ENCODE results near the gene CNTNAP4. TPM values are rescaled to one million over a fixed set of nuclear protein-coding genes. Genes with fewer than 3 reads are reported as not detected.

Gene CNTNAP4
- total RNA-seq, 1 experiment from 2014 or later = not detected

DNA sequence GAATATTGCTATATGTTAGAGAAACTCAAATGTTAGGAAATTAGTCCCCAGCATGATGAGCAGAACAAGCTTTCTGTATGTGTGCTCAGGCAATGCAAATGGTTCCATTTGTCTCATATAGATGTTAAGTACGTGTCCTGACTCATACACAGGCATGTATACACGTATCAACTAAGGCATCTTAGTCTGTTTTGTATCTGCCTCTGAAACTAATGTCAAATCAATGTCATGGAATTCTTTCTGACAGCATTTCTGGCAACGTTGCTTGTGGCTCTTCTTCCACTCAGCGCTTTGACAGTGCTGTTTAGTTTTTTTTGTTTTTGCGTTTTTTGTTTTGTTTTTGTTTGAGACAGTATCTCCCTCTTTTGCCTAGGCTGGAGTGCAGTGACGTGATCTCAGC, 111.9 kb downstream of the CNTNAP4 start:
- no peaks in the 10 kb centered on the region for H3K9me2 ChIP-seq (replicated peaks; ENCODE audit: low read length)
- no TSS peak for BruUV-seq (replicated peaks)
- H3K9ac ChIP-seq (ENCODE audit: low read length) = no peak overlapping the region
- H2AFZ ChIP-seq (ENCODE audit: low read length) = no peak overlapping the region
- no peaks in the 10 kb centered on the region for H3K4me1 ChIP-seq (ENCODE audit: insufficient read depth, low read length)
- no peaks in the 10 kb centered on the region for H3F3A ChIP-seq (ENCODE audit: low read length, unreplicated experiment)
- H3K4me2 ChIP-seq (ENCODE audit: low read length) = no peak overlapping the region
- H3K27me3 ChIP-seq (ENCODE audit: low read length) = no peaks in the 10 kb centered on the region
- no peak overlapping the region for H3K27ac ChIP-seq (ENCODE audit: low read length)
- POLR2A ChIA-PET (ENCODE audit: unreplicated experiment) = no interaction called here
- intact Hi-C loops (cut with micrococcal nuclease) = no loop called here
- ATAC-seq (no peak), DNase-seq (peak; percentile 8)
- H3K36me3 ChIP-seq (ENCODE audit: low read depth, low read length) = no peaks in the 10 kb centered on the region
- CTCF ChIA-PET = no interaction called here
- H3K9me3 ChIP-seq (ENCODE audit: low read length) = no peaks in the 10 kb centered on the region
- no peaks in the 10 kb centered on the region for H4K20me1 ChIP-seq (ENCODE audit: low read length)
- no peak overlapping the region for H3K4me3 ChIP-seq (ENCODE audit: low read length)
- H3K79me2 ChIP-seq (ENCODE audit: low read length) = no peaks in the 10 kb centered on the region
- TF ChIP-seq EZH2 (IDR thresholded peaks at IDR 0.05; ENCODE audit: low read length, unreplicated experiment) (no peak), EZH2phosphoT487 (IDR thresholded peaks at IDR 0.05; ENCODE audit: borderline replicate concordance, low read length) (no peak)
- TF ChIP-seq, protein P1, sequence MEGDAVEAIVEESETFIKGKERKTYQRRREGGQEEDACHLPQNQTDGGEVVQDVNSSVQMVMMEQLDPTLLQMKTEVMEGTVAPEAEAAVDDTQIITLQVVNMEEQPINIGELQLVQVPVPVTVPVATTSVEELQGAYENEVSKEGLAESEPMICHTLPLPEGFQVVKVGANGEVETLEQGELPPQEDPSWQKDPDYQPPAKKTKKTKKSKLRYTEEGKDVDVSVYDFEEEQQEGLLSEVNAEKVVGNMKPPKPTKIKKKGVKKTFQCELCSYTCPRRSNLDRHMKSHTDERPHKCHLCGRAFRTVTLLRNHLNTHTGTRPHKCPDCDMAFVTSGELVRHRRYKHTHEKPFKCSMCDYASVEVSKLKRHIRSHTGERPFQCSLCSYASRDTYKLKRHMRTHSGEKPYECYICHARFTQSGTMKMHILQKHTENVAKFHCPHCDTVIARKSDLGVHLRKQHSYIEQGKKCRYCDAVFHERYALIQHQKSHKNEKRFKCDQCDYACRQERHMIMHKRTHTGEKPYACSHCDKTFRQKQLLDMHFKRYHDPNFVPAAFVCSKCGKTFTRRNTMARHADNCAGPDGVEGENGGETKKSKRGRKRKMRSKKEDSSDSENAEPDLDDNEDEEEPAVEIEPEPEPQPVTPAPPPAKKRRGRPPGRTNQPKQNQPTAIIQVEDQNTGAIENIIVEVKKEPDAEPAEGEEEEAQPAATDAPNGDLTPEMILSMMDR (conservative IDR thresholded peaks at IDR 0.05; ENCODE audit: low read depth, low read length) = no peak

DNA sequence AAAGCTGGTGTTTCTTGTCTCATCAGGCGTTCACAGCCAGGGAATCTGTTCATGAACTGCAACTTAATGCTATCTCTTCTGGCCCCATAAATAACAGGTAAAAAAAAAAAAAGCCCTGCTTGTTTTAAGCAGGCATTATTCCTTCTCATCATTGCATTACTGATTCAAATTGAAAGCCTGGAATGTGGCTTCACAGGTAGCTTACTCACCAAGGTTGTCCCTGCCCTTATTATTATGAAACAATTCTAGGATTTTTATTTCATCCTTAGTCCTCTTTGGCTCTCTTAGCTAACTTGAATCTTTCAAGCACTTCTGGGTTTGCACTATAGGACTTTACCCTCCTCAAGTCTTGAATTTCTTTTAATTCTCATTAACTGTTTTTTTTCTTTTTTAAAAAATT, 113.3 kb downstream of the CNTNAP4 start:
- Histone ChIP-seq H3K9me3 (ENCODE audit: low read length) (no peaks in the 10 kb centered on the region), H3K9me2 (replicated peaks; ENCODE audit: low read length) (no peaks in the 10 kb centered on the region), H3K27ac (ENCODE audit: low read length) (no peak overlapping the region), H3F3A (ENCODE audit: low read length, unreplicated experiment) (no peaks in the 10 kb centered on the region), H3K4me2 (ENCODE audit: low read length) (no peak overlapping the region), H3K27me3 (ENCODE audit: low read length) (no peaks in the 10 kb centered on the region), H3K4me3 (ENCODE audit: low read length) (no peak overlapping the region), H4K20me1 (ENCODE audit: low read length) (no peaks in the 10 kb centered on the region), H3K9ac (ENCODE audit: low read length) (no peak overlapping the region), H3K79me2 (ENCODE audit: low read length) (no peaks in the 10 kb centered on the region), H3K36me3 (ENCODE audit: low read depth, low read length) (no peaks in the 10 kb centered on the region), H3K4me1 (ENCODE audit: insufficient read depth, low read length) (no peaks in the 10 kb centered on the region), H2AFZ (ENCODE audit: low read length) (no peak overlapping the region)
- BruUV-seq (replicated peaks) = no TSS peak
- intact Hi-C loops (cut with micrococcal nuclease) = no loop called here
- TF ChIP-seq EZH2 (IDR thresholded peaks at IDR 0.05; ENCODE audit: low read length, unreplicated experiment) = no peak
- TF ChIP-seq, protein P1 (conservative IDR thresholded peaks at IDR 0.05; ENCODE audit: low read depth, low read length) = no peak
- TF ChIP-seq EZH2phosphoT487 (IDR thresholded peaks at IDR 0.05; ENCODE audit: borderline replicate concordance, low read length) = no peak
- ChIA-PET CTCF (no interaction called here), POLR2A (ENCODE audit: unreplicated experiment) (no interaction called here)
- ATAC-seq = no peak
- DNase-seq = no peak

DNA sequence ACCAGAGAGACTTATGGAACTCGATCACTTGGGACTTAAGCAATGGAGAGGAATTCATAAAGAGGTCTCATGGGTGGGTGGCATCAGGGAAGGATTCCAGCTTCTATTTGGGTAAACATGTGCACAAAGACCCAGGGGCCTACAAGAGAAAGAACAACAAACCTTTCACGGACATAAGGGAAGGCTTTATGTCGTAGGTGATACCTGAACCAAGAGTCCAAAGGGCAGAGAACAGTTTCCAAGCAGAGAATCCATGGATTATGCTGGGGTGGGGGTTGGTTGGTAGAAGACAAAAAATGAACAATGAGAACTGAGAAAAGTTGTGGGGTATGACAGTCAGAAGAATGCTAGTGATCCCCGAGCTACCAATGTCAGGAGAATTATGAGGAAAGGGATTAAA, 119.8 kb downstream of the CNTNAP4 start:
- Histone ChIP-seq H4K20me1 (ENCODE audit: low read length) (no peaks in the 10 kb centered on the region), H3K36me3 (ENCODE audit: low read depth, low read length) (no peaks in the 10 kb centered on the region), H3K27ac (ENCODE audit: low read length) (no peak overlapping the region), H3K4me1 (ENCODE audit: insufficient read depth, low read length) (no peaks in the 10 kb centered on the region), H3K27me3 (ENCODE audit: low read length) (no peaks in the 10 kb centered on the region; the same call in 1 of the 2 replicates), H3K79me2 (ENCODE audit: low read length) (no peaks in the 10 kb centered on the region), H3K9ac (ENCODE audit: low read length) (no peak overlapping the region), H3K4me2 (ENCODE audit: low read length) (no peak overlapping the region), H3F3A (ENCODE audit: low read length, unreplicated experiment) (no peaks in the 10 kb centered on the region), H2AFZ (ENCODE audit: low read length) (no peak overlapping the region), H3K9me3 (ENCODE audit: low read length) (no peaks in the 10 kb centered on the region), H3K4me3 (ENCODE audit: low read length) (no peak overlapping the region), H3K9me2 (replicated peaks; ENCODE audit: low read length) (no peaks in the 10 kb centered on the region)
- ChIA-PET POLR2A (ENCODE audit: unreplicated experiment) (no interaction called here), CTCF (no interaction called here)
- ATAC-seq = no peak
- intact Hi-C loops (cut with micrococcal nuclease) = no loop called here
- TF ChIP-seq, protein P1 (conservative IDR thresholded peaks at IDR 0.05; ENCODE audit: low read depth, low read length) = no peak
- no peak for TF ChIP-seq EZH2 (IDR thresholded peaks at IDR 0.05; ENCODE audit: low read length, unreplicated experiment)
- TF ChIP-seq EZH2phosphoT487 (IDR thresholded peaks at IDR 0.05; ENCODE audit: borderline replicate concordance, low read length) = no peak
- no peak for DNase-seq
- no TSS peak for BruUV-seq (replicated peaks)

All from PC-3 (cell line).